SK-N-SH (cell line): ENCODE results near the gene PTGDR2. TPM values are rescaled to one million over a fixed set of nuclear protein-coding genes. Genes with fewer than 3 reads are reported as not detected.

Experiments
- CTCF ChIA-PET: fragments of 300-600, 350-600 bp; formaldehyde crosslinking; extraction: SDS; loops from one replicate; lab custom pipeline; 2021; lab: Yijun Ruan, JAX
- POLR2A ChIA-PET: fragments of 350-600 bp; sonication (Branson Sonifier 250); formaldehyde crosslinking; extraction: SDS; loops from one replicate; lab custom pipeline; 2020; ENCODE audit warnings: antibody characterized with exemption, inconsistent platforms; lab: Yijun Ruan, JAX
- DNase-seq: peaks from one replicate; pipeline ENCODE4 v3.0.0; 2012
- H2AFZ ChIP-seq: fragments of 200-600 bp; sonication (generic); 2 replicates; pipeline ENCODE4 v1.8.1; 2016; ENCODE audit warnings: antibody characterized with exemption, mild to moderate bottlenecking, low read depth
- H3F3A ChIP-seq: fragments of 200-600 bp; sonication (generic); replicated peaks from 2 replicates; pipeline ENCODE3; 2016; ENCODE audit warnings: antibody characterized with exemption, mild to moderate bottlenecking; ENCODE audit not compliant: insufficient read depth
- H3K27ac ChIP-seq, 2 experiments: fragments of 200-500 bp in 1 of 2; fragments of 200-600 bp in 1 of 2; sonication (Bioruptor generic) in 1 of 2; sonication (generic), shearing (Covaris generic) in 1 of 2; 2 replicates each; pipeline versions ENCODE4 v1.5.1 to v1.6.1; 2014 to 2016; ENCODE audit warnings: low read depth in 2 of 2, inconsistent platforms in 1 of 2, low read length in 1 of 2, mild to moderate bottlenecking in 1 of 2, mixed read lengths in 1 of 2
- H3K27me3 ChIP-seq: fragments of 200-600 bp; sonication (generic), shearing (Covaris generic); 2 replicates; pipeline ENCODE4 v1.6.1; 2016; ENCODE audit warnings: mixed run types; ENCODE audit not compliant: insufficient read depth
- H3K36me3 ChIP-seq, 2 experiments: fragments of 200-500 bp in 1 of 2; fragments of 200-600 bp in 1 of 2; sonication (Bioruptor generic) in 1 of 2; sonication (generic) in 1 of 2; replicated peaks in 1 of 2; 2 replicates each; pipeline versions ENCODE3 to v1.5.1; 2014 to 2016; ENCODE audit warnings: low read length in 1 of 2, mild to moderate bottlenecking in 1 of 2; ENCODE audit not compliant: insufficient read depth in 2 of 2, control insufficient read depth in 1 of 2
- H3K4me1 ChIP-seq, 2 experiments: fragments of 200-500 bp in 1 of 2; fragments of 200-600 bp in 1 of 2; sonication (Bioruptor generic) in 1 of 2; sonication (generic), shearing (Covaris generic) in 1 of 2; 2 replicates each; pipeline versions ENCODE4 v1.5.1 to v1.6.1; 2014 to 2016; ENCODE audit warnings: low read depth in 1 of 2, low read length in 1 of 2, mixed run types in 1 of 2; ENCODE audit not compliant: insufficient read depth in 2 of 2, control insufficient read depth in 1 of 2
- H3K4me2 ChIP-seq: fragments of 200-600 bp; sonication (generic), shearing (Covaris generic); 2 replicates; pipeline ENCODE4 v1.6.1; 2017; ENCODE audit warnings: mixed run types
- H3K4me3 ChIP-seq, 2 experiments: fragments of 200-500 bp in 1 of 2; fragments of 200-600 bp in 1 of 2; sonication (Bioruptor generic) in 1 of 2; sonication (generic), shearing (Covaris generic) in 1 of 2; 2 replicates each; pipeline versions ENCODE4 v1.5.1 to v1.8.1; 2014 to 2016; ENCODE audit warnings: low read depth in 2 of 2, inconsistent platforms in 1 of 2, low read length in 1 of 2, mild to moderate bottlenecking in 1 of 2, mixed read lengths in 1 of 2, moderate library complexity in 1 of 2
- H3K79me2 ChIP-seq: fragments of 200-600 bp; sonication (generic); 2 replicates; pipeline ENCODE4 v1.8.1; 2017; ENCODE audit warnings: mild to moderate bottlenecking; ENCODE audit not compliant: insufficient read depth
- H3K9ac ChIP-seq: fragments of 200-600 bp; sonication (generic); 2 replicates; pipeline ENCODE4 v1.6.1; 2017; ENCODE audit warnings: mixed run types
- H3K9me2 ChIP-seq: fragments of 200-600 bp; sonication (generic); 2 replicates; pipeline ENCODE4 v1.6.1; 2017; ENCODE audit warnings: mixed run types
- H3K9me3 ChIP-seq: fragments of 200-600 bp; sonication (generic); 2 replicates; pipeline ENCODE4 v1.6.1; 2017; ENCODE audit warnings: mixed run types, mild to moderate bottlenecking, moderate library complexity
- H4K20me1 ChIP-seq: fragments of 200-600 bp; sonication (generic); 2 replicates; pipeline ENCODE4 v1.6.1; 2017; ENCODE audit warnings: mild to moderate bottlenecking, mixed run types; ENCODE audit not compliant: insufficient read depth
- CHD2 ChIP-seq: fragments of 150-350 bp; IDR thresholded peaks from 2 replicates; pipeline ENCODE4 v1.6.1; 2018; ENCODE audit warnings: low read length; ENCODE audit not compliant: partially characterized antibody
- EP300 ChIP-seq, 2 experiments: IDR thresholded peaks; 2 replicates each; pipeline versions ENCODE4 v1.4.0 to v1.6.1; 2012; ENCODE audit warnings: borderline replicate concordance in 1 of 2, low read depth in 1 of 2, low read length in 1 of 2
- NFIC ChIP-seq: IDR thresholded peaks from 2 replicates; pipeline ENCODE4 v1.4.0; 2012; ENCODE audit warnings: borderline replicate concordance
- NRF1 ChIP-seq: IDR thresholded peaks from 2 replicates; pipeline ENCODE4 v1.6.1; 2012; ENCODE audit warnings: low read depth, mild to moderate bottlenecking, low read length
- RCOR1 ChIP-seq: fragments of 150-350 bp; IDR thresholded peaks from 2 replicates; pipeline ENCODE4 v1.6.1; 2017; ENCODE audit warnings: antibody characterized with exemption, low read length
- SIN3A ChIP-seq: IDR thresholded peaks from 2 replicates; pipeline ENCODE4 v1.6.1; 2012; ENCODE audit warnings: low read depth, mild to moderate bottlenecking, low read length, moderate library complexity, borderline replicate concordance
- TCF12 ChIP-seq: IDR thresholded peaks from 2 replicates; pipeline ENCODE4 v1.4.0; 2012
- TEAD4 ChIP-seq: IDR thresholded peaks from 2 replicates; pipeline ENCODE4 v1.4.0; 2012; ENCODE audit warnings: mild to moderate bottlenecking, borderline replicate concordance; ENCODE audit not compliant: insufficient read depth
- YY1 ChIP-seq: IDR thresholded peaks from 2 replicates; pipeline ENCODE4 v1.4.0; 2012; ENCODE audit warnings: low read depth, mild to moderate bottlenecking
- WGBS: methylation state at CpG from one replicate; pipeline ENCODE4 v1.1.6; 2017; ENCODE audit warnings: low lambda C conversion rate; 5-methylcytosine and 5-hydroxymethylcytosine counted together
- polyA plus RNA-seq, 3 experiments: library from polyadenylated mRNA; depleted of rRNA; stranded (reverse); fragments of >200 nt; gene quantifications; 2 replicates each; pipeline ENCODE4 v1.2.3, GENCODE V29; 2012
- TF ChIP-seq, protein P1 (sequence below): fragments of 150-350 bp; IDR thresholded peaks from 2 replicates; pipeline ENCODE4 v1.6.1; 2017; ENCODE audit warnings: antibody characterized with exemption, low read length, low read depth, borderline replicate concordance
- TF ChIP-seq, protein P2 (sequence below): fragments of 150-350 bp; IDR thresholded peaks from 2 replicates; pipeline ENCODE4 v1.6.1; 2016; ENCODE audit warnings: mild to moderate bottlenecking, low read depth, low read length
- TF ChIP-seq, protein P3 (sequence below): IDR thresholded peaks from 2 replicates; pipeline ENCODE4 v1.6.1; 2012; ENCODE audit warnings: mild to moderate bottlenecking, low read depth, low read length, moderate library complexity
- TF ChIP-seq, protein P4 (sequence below): IDR thresholded peaks from 2 replicates; pipeline ENCODE4 v1.4.0; 2012; ENCODE audit warnings: low read depth, borderline replicate concordance

Gene PTGDR2
- polyA plus RNA-seq, 1 of the 3 experiments (the other 2 are of a cell fraction), result 0.02 TPM

DNA sequence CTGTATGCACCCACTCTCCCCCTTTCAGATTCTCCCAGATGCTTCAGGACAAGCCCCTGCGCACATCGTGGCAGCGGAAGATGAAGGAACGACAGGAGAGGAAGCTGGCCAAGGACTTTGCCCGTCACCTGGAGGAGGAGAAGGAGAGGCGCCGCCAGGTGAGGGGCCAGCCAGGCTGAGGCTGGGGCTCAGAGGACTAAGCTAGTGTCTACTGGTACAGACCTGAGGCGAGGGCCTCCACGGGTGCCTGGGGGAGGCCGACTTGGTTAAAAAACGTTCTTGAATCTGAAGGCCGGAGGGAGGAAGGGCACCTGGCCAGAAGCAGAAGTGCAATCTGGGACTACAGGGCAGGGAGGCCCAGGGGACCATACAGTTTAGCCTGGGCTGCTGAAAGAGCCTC, 7.9 kb downstream of the PTGDR2 start:
- no peaks in the 10 kb centered on the region; the same call in 1 of the 2 replicates for H4K20me1 ChIP-seq
- TF ChIP-seq YY1, result no peak
- TF ChIP-seq, protein P1, sequence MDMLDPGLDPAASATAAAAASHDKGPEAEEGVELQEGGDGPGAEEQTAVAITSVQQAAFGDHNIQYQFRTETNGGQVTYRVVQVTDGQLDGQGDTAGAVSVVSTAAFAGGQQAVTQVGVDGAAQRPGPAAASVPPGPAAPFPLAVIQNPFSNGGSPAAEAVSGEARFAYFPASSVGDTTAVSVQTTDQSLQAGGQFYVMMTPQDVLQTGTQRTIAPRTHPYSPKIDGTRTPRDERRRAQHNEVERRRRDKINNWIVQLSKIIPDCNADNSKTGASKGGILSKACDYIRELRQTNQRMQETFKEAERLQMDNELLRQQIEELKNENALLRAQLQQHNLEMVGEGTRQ, result no peak
- TF ChIP-seq, protein P2, sequence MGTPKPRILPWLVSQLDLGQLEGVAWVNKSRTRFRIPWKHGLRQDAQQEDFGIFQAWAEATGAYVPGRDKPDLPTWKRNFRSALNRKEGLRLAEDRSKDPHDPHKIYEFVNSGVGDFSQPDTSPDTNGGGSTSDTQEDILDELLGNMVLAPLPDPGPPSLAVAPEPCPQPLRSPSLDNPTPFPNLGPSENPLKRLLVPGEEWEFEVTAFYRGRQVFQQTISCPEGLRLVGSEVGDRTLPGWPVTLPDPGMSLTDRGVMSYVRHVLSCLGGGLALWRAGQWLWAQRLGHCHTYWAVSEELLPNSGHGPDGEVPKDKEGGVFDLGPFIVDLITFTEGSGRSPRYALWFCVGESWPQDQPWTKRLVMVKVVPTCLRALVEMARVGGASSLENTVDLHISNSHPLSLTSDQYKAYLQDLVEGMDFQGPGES, result no peak
- TF ChIP-seq, protein P3, sequence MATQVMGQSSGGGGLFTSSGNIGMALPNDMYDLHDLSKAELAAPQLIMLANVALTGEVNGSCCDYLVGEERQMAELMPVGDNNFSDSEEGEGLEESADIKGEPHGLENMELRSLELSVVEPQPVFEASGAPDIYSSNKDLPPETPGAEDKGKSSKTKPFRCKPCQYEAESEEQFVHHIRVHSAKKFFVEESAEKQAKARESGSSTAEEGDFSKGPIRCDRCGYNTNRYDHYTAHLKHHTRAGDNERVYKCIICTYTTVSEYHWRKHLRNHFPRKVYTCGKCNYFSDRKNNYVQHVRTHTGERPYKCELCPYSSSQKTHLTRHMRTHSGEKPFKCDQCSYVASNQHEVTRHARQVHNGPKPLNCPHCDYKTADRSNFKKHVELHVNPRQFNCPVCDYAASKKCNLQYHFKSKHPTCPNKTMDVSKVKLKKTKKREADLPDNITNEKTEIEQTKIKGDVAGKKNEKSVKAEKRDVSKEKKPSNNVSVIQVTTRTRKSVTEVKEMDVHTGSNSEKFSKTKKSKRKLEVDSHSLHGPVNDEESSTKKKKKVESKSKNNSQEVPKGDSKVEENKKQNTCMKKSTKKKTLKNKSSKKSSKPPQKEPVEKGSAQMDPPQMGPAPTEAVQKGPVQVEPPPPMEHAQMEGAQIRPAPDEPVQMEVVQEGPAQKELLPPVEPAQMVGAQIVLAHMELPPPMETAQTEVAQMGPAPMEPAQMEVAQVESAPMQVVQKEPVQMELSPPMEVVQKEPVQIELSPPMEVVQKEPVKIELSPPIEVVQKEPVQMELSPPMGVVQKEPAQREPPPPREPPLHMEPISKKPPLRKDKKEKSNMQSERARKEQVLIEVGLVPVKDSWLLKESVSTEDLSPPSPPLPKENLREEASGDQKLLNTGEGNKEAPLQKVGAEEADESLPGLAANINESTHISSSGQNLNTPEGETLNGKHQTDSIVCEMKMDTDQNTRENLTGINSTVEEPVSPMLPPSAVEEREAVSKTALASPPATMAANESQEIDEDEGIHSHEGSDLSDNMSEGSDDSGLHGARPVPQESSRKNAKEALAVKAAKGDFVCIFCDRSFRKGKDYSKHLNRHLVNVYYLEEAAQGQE, result no peak
- TF ChIP-seq CHD2, result no peak
- TF ChIP-seq EP300 (IDR thresholded peaks at IDR 0.05; ENCODE audit: borderline replicate concordance in 1 of 2, low read depth in 1 of 2, low read length in 1 of 2), result no peak
- no peak for TF ChIP-seq TEAD4
- no peak for TF ChIP-seq NFIC
- TF ChIP-seq, protein P4, sequence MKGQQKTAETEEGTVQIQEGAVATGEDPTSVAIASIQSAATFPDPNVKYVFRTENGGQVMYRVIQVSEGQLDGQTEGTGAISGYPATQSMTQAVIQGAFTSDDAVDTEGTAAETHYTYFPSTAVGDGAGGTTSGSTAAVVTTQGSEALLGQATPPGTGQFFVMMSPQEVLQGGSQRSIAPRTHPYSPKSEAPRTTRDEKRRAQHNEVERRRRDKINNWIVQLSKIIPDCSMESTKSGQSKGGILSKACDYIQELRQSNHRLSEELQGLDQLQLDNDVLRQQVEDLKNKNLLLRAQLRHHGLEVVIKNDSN, result no peak
- no peak for TF ChIP-seq SIN3A
- no peak for TF ChIP-seq TCF12
- TF ChIP-seq NRF1, result no peak
- TF ChIP-seq RCOR1, result no peak
- no peaks in the 10 kb centered on the region for H3K9me3 ChIP-seq
- H3K4me2 ChIP-seq, result no peak overlapping the region
- H3K36me3 ChIP-seq, result peaks cover 0 to 41% of the 10 kb centered on the region in 2 experiments
- no peak for DNase-seq
- H3K9me2 ChIP-seq, result no peaks in the 10 kb centered on the region
- no peak overlapping the region for H2AFZ ChIP-seq
- H3F3A ChIP-seq, result no peaks in the 10 kb centered on the region
- ChIA-PET POLR2A (no interaction called here), CTCF (no interaction called here)
- H3K4me1 ChIP-seq, result peaks cover 0 to 28% of the 10 kb centered on the region in 2 experiments; a peak in 3 of 4 replicates
- WGBS, result 95% methylated on average over 9 of the region's 12 CpGs
- peaks cover 33% of the 10 kb centered on the region for H3K79me2 ChIP-seq
- H3K27me3 ChIP-seq, result no peaks in the 10 kb centered on the region
- H3K9ac ChIP-seq, result no peak overlapping the region
- no peak overlapping the region for H3K4me3 ChIP-seq
- H3K27ac ChIP-seq, result no peak overlapping the region
